Ramos (cell line): ENCODE measurements around the gene GPR62.

ENCODE experiments used
- in situ Hi-C: fragments of 300-500 bp; cut with MboI; formaldehyde crosslinking; loops from one replicate; pipeline ENCODE4 v1.14.3; 2022; ENCODE audit warnings: low sequenced_read_pairs; ENCODE audit not compliant: unreplicated experiment

Gene GPR62

GRCh38 chr3:51968170-51968775 is 13.1 kb downstream of the GPR62 start:
- in situ Hi-C loops, result no loop called here

- in situ Hi-C loops, result no loop called here
Measured at GRCh38 chr3:51968883-51969678, 13.9 kb downstream of the GPR62 start.

GRCh38 chr3:51969841-51970240 is 14.7 kb downstream of the GPR62 start:
- in situ Hi-C loops, result no loop called here

GRCh38 chr3:51970606-51971300 is 15.6 kb downstream of the GPR62 start:
- in situ Hi-C loops, result no loop called here

- in situ Hi-C loops, result no loop called here
Measured at GRCh38 chr3:51971350-51971749, 16.2 kb downstream of the GPR62 start.

- in situ Hi-C loops, result no loop called here
Measured at GRCh38 chr3:51974277-51974962, 19.2 kb downstream of the GPR62 start.

GRCh38 chr3:51974963-51975851 is 20.0 kb downstream of the GPR62 start, which contains the start of gene ABHD14A:
Gene ABHD14A (plus strand): TSS chr3:51975064. CDS start chr3:51975136, 72 bp downstream.
- in situ Hi-C loops, result no loop called here

GRCh38 chr3:51975852-51976549 is 20.8 kb downstream of the GPR62 start:
- in situ Hi-C loops, result no loop called here

GRCh38 chr3:51977446-51978142 is 22.4 kb downstream of the GPR62 start:
- in situ Hi-C loops, result no loop called here

GRCh38 chr3:51978143-51978502 is 22.9 kb downstream of the GPR62 start:
- in situ Hi-C loops, result no loop called here

- in situ Hi-C loops, result no loop called here
Measured at GRCh38 chr3:51980253-51980652, 25.1 kb downstream of the GPR62 start.

GRCh38 chr3:51982352-51982837 is 27.2 kb downstream of the GPR62 start:
- in situ Hi-C loops, result no loop called here

- in situ Hi-C loops, result no loop called here
Measured at GRCh38 chr3:51982838-51983577, 27.8 kb downstream of the GPR62 start, which contains the start of gene ACY1. Gene ACY1 (plus strand): TSS chr3:51983535. CDS start chr3:51984065, 530 bp downstream.

- in situ Hi-C loops, result no loop called here
Measured at GRCh38 chr3:51983578-51984268, 28.5 kb downstream of the GPR62 start.

GRCh38 chr3:51984269-51984647 is 29.1 kb downstream of the GPR62 start:
- in situ Hi-C loops, result no loop called here

GRCh38 chr3:51985063-51985462 is 29.9 kb downstream of the GPR62 start:
- in situ Hi-C loops, result no loop called here
